ENCODE data around the gene TXNDC5. TPM values are rescaled to one million over a fixed set of nuclear protein-coding genes. Genes with fewer than 3 reads are reported as not detected.

The TXNDC5 gene
- total RNA-seq (13.6 TPM), polyA plus RNA-seq (10 to 100 TPM; 21.5 to 38.6 (median 26.2) TPM)

- Mint-ChIP-seq H3K27ac (peak within 1 kb of the TSS in 2 of 3 donors; percentile 31 to 88), H3K4me1 (peaks cover 0 to 14% (median 7%) of the 10 kb centered on the region in 4 donors), H3K4me3 (peak within 1 kb of the TSS; percentile 82 to 89 (median 84)), H3K9me3 (no peaks in the 10 kb centered on the region), H3K27me3 (no peaks in the 10 kb centered on the region), H3K36me3 (no peaks in the 10 kb centered on the region)
- Histone ChIP-seq H3K9me3 (ENCODE audit: control insufficient read depth in 2 of 2, low read length in 2 of 2) (no peaks in the 10 kb centered on the region), H3K4me1 (ENCODE audit: control insufficient read depth, insufficient read depth, low read length, poor library complexity, severe bottlenecking) (peaks cover 12% of the 10 kb centered on the region), H3K27ac (ENCODE audit: insufficient read depth, low read length, poor library complexity, severe bottlenecking) (no peak within 1 kb of the TSS), H3K36me3 (ENCODE audit: control insufficient read depth, insufficient read depth, low read length) (no peaks in the 10 kb centered on the region), H3K27me3 (ENCODE audit: control insufficient read depth, insufficient read depth, low read length) (peaks cover 3% of the 10 kb centered on the region), H3K4me3 (ENCODE audit: low read depth, low read length) (peak within 1 kb of the TSS; percentile 55)
- ATAC-seq (ENCODE audit: low read depth in 2 of 2) = peak; percentile 79 to 84
- DNase-seq = peak; percentile 39 to 71 (median 54)
These were observed at the start of gene TXNDC5 for GRCh38 chr6:7910654-7911344. Gene TXNDC5, minus strand, starts transcription at chr6:7910788. Its CDS starts 12 bp downstream, at chr6:7910776.

DNA sequence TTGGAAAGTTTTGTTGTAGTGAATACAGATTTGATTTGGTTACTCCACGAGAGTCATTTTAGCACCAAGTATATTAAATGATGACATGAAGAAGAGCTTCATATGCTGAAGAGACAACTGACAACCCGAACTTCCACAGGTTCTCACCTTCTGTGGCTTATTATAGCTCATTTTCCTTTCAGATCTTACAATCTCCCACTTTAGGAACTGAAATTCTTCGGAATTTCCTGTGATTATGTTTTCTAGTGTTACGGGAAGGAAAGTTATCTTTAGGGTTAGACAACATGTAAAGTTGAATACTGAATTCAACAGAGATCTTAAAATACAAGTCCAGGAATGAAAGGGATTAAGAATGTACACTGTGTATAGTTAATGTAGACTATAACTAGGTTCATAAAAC, 49.6 kb upstream of the TXNDC5 start:
- Histone ChIP-seq H3K4me1 (ENCODE audit: control insufficient read depth, insufficient read depth, low read length, poor library complexity, severe bottlenecking) (no peaks in the 10 kb centered on the region), H3K4me3 (ENCODE audit: low read depth, low read length) (no peak overlapping the region), H3K27me3 (ENCODE audit: control insufficient read depth, insufficient read depth, low read length) (peaks cover 2% of the 10 kb centered on the region), H3K9me3 (ENCODE audit: control insufficient read depth in 2 of 2, low read length in 2 of 2) (no peaks in the 10 kb centered on the region), H3K27ac (ENCODE audit: insufficient read depth, low read length, poor library complexity, severe bottlenecking) (no peak overlapping the region), H3K36me3 (ENCODE audit: control insufficient read depth, insufficient read depth, low read length) (no peaks in the 10 kb centered on the region)
- peaks cover 0 to 5% (median under 1%) of the 10 kb centered on the region in 4 donors for H3K4me1 Mint-ChIP-seq
- H3K4me3 Mint-ChIP-seq = no peak overlapping the region
- H3K27ac Mint-ChIP-seq = no peak overlapping the region
- H3K36me3 Mint-ChIP-seq = no peaks in the 10 kb centered on the region
- peaks cover 11% of the 10 kb centered on the region for H3K27me3 Mint-ChIP-seq
- ATAC-seq (ENCODE audit: low read depth in 2 of 2) = no peak
- H3K9me3 Mint-ChIP-seq = peaks cover 0 to 2% (median under 1%) of the 10 kb centered on the region in 7 donors
- DNase-seq = no peak

GRCh38 chr6:7959453-7959852, 48.9 kb upstream of the TXNDC5 start:
- Histone ChIP-seq H3K4me3 (ENCODE audit: low read depth, low read length) (no peak overlapping the region), H3K27me3 (ENCODE audit: control insufficient read depth, insufficient read depth, low read length) (peaks cover 2% of the 10 kb centered on the region), H3K36me3 (ENCODE audit: control insufficient read depth, insufficient read depth, low read length) (no peaks in the 10 kb centered on the region), H3K27ac (ENCODE audit: insufficient read depth, low read length, poor library complexity, severe bottlenecking) (no peak overlapping the region), H3K9me3 (ENCODE audit: control insufficient read depth in 2 of 2, low read length in 2 of 2) (no peaks in the 10 kb centered on the region), H3K4me1 (ENCODE audit: control insufficient read depth, insufficient read depth, low read length, poor library complexity, severe bottlenecking) (no peaks in the 10 kb centered on the region)
- Mint-ChIP-seq H3K36me3 (no peaks in the 10 kb centered on the region), H3K4me1 (peaks cover 0 to 5% (median under 1%) of the 10 kb centered on the region in 4 donors), H3K27me3 (peaks cover 12% of the 10 kb centered on the region), H3K4me3 (no peak overlapping the region), H3K9me3 (peaks cover 0 to 2% (median 0%) of the 10 kb centered on the region in 7 donors), H3K27ac (no peak overlapping the region)
- no peak for ATAC-seq (ENCODE audit: low read depth in 2 of 2)
- DNase-seq = no peak

- Histone ChIP-seq H3K4me3 (ENCODE audit: low read depth, low read length) (no peak overlapping the region), H3K9me3 (ENCODE audit: control insufficient read depth in 2 of 2, low read length in 2 of 2) (no peaks in the 10 kb centered on the region), H3K36me3 (ENCODE audit: control insufficient read depth, insufficient read depth, low read length) (no peaks in the 10 kb centered on the region), H3K27ac (ENCODE audit: insufficient read depth, low read length, poor library complexity, severe bottlenecking) (no peak overlapping the region), H3K27me3 (ENCODE audit: control insufficient read depth, insufficient read depth, low read length) (peaks cover 2% of the 10 kb centered on the region), H3K4me1 (ENCODE audit: control insufficient read depth, insufficient read depth, low read length, poor library complexity, severe bottlenecking) (no peaks in the 10 kb centered on the region)
- no peak overlapping the region for H3K27ac Mint-ChIP-seq
- DNase-seq = no peak
- H3K27me3 Mint-ChIP-seq = peaks cover 12% of the 10 kb centered on the region
- no peak for ATAC-seq (ENCODE audit: low read depth in 2 of 2)
- H3K9me3 Mint-ChIP-seq = peaks cover 0 to 2% (median 0%) of the 10 kb centered on the region in 7 donors
- no peak overlapping the region for H3K4me3 Mint-ChIP-seq
- peaks cover 0 to 5% (median under 1%) of the 10 kb centered on the region in 4 donors for H3K4me1 Mint-ChIP-seq
- H3K36me3 Mint-ChIP-seq = no peaks in the 10 kb centered on the region
These were observed 47.9 kb upstream of the TXNDC5 start for GRCh38 chr6:7958464-7958863.

- Mint-ChIP-seq H3K27me3 (peaks cover 17% of the 10 kb centered on the region), H3K4me3 (no peak overlapping the region), H3K36me3 (no peaks in the 10 kb centered on the region), H3K4me1 (no peaks in the 10 kb centered on the region), H3K9me3 (peaks cover 0 to 4% (median 0%) of the 10 kb centered on the region in 7 donors), H3K27ac (no peak overlapping the region)
- Histone ChIP-seq H3K4me3 (ENCODE audit: low read depth, low read length) (no peak overlapping the region), H3K36me3 (ENCODE audit: control insufficient read depth, insufficient read depth, low read length) (no peaks in the 10 kb centered on the region), H3K4me1 (ENCODE audit: control insufficient read depth, insufficient read depth, low read length, poor library complexity, severe bottlenecking) (no peaks in the 10 kb centered on the region), H3K9me3 (ENCODE audit: control insufficient read depth in 2 of 2, low read length in 2 of 2) (no peaks in the 10 kb centered on the region), H3K27me3 (ENCODE audit: control insufficient read depth, insufficient read depth, low read length) (no peaks in the 10 kb centered on the region), H3K27ac (ENCODE audit: insufficient read depth, low read length, poor library complexity, severe bottlenecking) (no peak overlapping the region)
- ATAC-seq (ENCODE audit: low read depth in 2 of 2) (no peak), DNase-seq (no peak)
These were observed 45.7 kb upstream of the TXNDC5 start for GRCh38 chr6:7956257-7956656.

- H3K9me3 ChIP-seq (ENCODE audit: control insufficient read depth in 2 of 2, low read length in 2 of 2) = no peaks in the 10 kb centered on the region
- no peaks in the 10 kb centered on the region for H3K27me3 ChIP-seq (ENCODE audit: control insufficient read depth, insufficient read depth, low read length)
- peaks cover 0 to 4% (median 0%) of the 10 kb centered on the region in 7 donors for H3K9me3 Mint-ChIP-seq
- H3K4me3 ChIP-seq (ENCODE audit: low read depth, low read length) = no peak overlapping the region
- peaks cover 18% of the 10 kb centered on the region for H3K27me3 Mint-ChIP-seq
- no peak overlapping the region for H3K27ac ChIP-seq (ENCODE audit: insufficient read depth, low read length, poor library complexity, severe bottlenecking)
- ATAC-seq (ENCODE audit: low read depth in 2 of 2) = no peak
- no peaks in the 10 kb centered on the region for H3K4me1 Mint-ChIP-seq
- no peak overlapping the region for H3K27ac Mint-ChIP-seq
- no peaks in the 10 kb centered on the region for H3K36me3 ChIP-seq (ENCODE audit: control insufficient read depth, insufficient read depth, low read length)
- H3K4me1 ChIP-seq (ENCODE audit: control insufficient read depth, insufficient read depth, low read length, poor library complexity, severe bottlenecking) = no peaks in the 10 kb centered on the region
- H3K4me3 Mint-ChIP-seq = no peak overlapping the region
- DNase-seq = no peak
- H3K36me3 Mint-ChIP-seq = no peaks in the 10 kb centered on the region
These were observed 44.1 kb upstream of the TXNDC5 start for GRCh38 chr6:7954477-7955200.

DNA sequence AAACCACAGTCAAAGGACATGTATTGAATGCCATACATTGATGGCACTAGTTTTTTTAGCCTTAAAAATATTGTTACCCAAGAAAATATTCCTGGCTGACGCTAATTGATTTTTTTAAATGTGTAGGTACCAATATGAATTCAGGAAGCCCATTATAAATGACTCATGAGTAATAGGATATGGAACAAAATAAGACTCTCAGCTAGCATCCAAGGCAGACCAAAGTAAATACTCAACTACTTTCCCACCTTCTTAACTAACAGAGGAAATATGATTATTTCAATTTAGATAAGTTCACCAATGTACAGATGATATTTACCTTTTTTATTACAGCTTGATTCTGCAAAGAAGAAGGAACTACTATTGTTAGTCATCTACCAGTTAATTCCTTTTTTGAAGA, 43.2 kb upstream of the TXNDC5 start:
- Histone ChIP-seq H3K27me3 (ENCODE audit: control insufficient read depth, insufficient read depth, low read length) (no peaks in the 10 kb centered on the region), H3K4me3 (ENCODE audit: low read depth, low read length) (no peak overlapping the region), H3K27ac (ENCODE audit: insufficient read depth, low read length, poor library complexity, severe bottlenecking) (no peak overlapping the region), H3K4me1 (ENCODE audit: control insufficient read depth, insufficient read depth, low read length, poor library complexity, severe bottlenecking) (no peaks in the 10 kb centered on the region), H3K9me3 (ENCODE audit: control insufficient read depth in 2 of 2, low read length in 2 of 2) (no peaks in the 10 kb centered on the region), H3K36me3 (ENCODE audit: control insufficient read depth, insufficient read depth, low read length) (no peaks in the 10 kb centered on the region)
- Mint-ChIP-seq H3K36me3 (no peaks in the 10 kb centered on the region), H3K27ac (no peak overlapping the region), H3K9me3 (peaks cover 0 to 4% (median 3%) of the 10 kb centered on the region in 7 donors), H3K4me1 (no peaks in the 10 kb centered on the region), H3K27me3 (peaks cover 18% of the 10 kb centered on the region), H3K4me3 (no peak overlapping the region)
- DNase-seq (no peak), ATAC-seq (ENCODE audit: low read depth in 2 of 2) (no peak)

All from CD4-positive, CD25-positive, alpha-beta regulatory T cell (primary cell).